NK-92 (cell line): ENCODE measurements around the gene ILK.

Source experiments
- DNase-seq: peaks from one replicate; lab custom pipeline; 2025; ENCODE audit not compliant: unreplicated experiment; lab: John Stamatoyannopoulos, UW

The ILK gene

DNA sequence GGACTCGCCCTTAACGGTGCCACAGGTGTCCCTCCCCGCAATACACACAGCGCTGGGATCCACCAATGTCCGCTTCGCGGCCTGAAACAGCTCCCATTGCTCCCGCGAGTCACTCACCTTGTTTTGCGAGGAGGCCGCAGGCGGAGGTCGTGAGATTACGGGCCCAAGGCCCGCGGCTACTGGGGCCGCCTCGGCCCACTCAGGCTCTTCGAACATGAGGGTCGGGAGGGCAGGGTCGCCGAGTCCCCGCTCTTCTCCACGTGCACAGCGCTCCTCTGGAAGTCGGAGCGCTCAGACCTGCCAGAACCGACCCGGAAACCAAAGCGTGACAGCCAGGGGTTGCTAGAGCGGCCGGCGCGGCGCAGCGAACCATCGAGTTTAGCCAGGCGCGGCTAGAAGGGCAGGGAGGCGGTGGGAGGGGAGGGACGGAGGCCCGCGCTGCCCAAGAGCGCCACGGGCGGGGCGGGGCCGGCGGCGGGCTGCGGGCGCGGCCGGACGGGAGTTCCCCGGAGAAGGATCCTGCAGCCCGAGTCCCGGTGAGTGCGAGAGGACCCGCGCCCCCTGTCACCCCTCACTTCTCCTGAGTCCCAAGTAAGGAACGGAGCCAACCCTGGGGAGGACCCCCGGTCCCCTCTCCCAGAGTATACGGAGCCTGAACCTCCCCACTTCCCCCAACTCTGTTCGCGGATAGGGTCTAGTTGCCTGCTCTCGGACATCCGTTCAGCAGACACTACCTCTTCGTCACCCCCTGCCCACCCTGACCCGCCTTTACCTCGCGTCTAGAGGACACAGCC is at the start of gene ILK, which contains the start of gene RRP8:
Gene ILK, plus strand, starts transcription at position 488 of the 794 bp plus-strand sequence. CDS start 498 bp downstream, outside the sequence.
Gene RRP8, minus strand, starts transcription at position 330 of the 794 bp plus-strand sequence. Its CDS starts 114 bp downstream, at position 216.
- no peak for DNase-seq

GRCh38 chr11:6554828-6555706 is 48.5 kb upstream of the ILK start:
- DNase-seq = no peak

- DNase-seq = no peak
Observed at GRCh38 chr11:6556139-6556949, 47.2 kb upstream of the ILK start.

- DNase-seq = no peak
Observed at GRCh38 chr11:6557063-6557462, 46.5 kb upstream of the ILK start.

DNA sequence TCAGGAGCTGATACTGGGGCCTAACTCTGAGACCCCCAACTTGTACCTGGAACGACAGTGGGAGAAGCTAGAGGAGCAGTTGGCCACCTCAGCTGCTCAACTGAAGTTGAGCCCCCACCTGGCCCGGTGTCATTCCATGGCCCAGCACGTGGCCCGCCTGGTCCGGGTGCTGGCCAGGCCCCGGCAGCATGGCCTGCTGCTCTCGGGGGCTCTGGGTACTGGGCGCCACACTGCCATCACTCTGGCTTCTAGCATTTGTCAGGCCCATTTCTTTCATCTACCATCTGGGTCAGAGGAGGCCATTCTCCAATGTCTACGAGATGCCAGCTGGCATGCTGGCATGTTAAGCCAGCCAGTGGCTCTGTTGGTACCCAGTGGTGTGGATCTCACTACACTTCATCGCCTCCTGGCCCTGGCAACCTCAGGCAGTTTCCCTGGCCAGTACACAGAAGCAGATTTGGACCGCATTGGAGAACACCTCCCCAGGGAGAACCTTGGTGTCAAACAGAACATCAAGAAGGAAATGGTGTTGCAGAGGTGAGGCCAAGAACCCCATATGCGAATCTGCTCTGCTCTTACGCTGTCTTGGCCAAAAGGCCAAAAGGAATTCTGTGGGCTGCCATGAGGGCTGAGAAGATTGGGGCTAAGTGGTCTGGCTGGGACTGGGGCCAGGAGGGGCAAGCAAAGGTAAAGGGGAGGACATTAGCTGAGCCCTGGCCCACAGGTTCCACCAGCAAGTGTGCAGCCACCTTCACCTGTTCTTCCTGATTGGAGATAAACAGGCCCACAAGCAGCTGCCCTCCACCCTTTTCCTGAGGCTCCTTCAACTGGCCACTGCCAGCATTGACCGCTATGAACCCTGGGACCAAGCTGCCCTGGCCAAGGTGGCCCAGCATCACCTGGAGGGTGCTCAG is 45.6 kb upstream of the ILK start:
- no peak for DNase-seq

- DNase-seq = no peak
Observed at GRCh38 chr11:6559369-6559768, 44.2 kb upstream of the ILK start.

GRCh38 chr11:6561288-6561687 is 42.3 kb upstream of the ILK start:
- DNase-seq = no peak

GRCh38 chr11:6563121-6563619 is 40.4 kb upstream of the ILK start:
- no peak for DNase-seq

- no peak for DNase-seq
Observed at GRCh38 chr11:6563667-6564066, 39.9 kb upstream of the ILK start.

DNA sequence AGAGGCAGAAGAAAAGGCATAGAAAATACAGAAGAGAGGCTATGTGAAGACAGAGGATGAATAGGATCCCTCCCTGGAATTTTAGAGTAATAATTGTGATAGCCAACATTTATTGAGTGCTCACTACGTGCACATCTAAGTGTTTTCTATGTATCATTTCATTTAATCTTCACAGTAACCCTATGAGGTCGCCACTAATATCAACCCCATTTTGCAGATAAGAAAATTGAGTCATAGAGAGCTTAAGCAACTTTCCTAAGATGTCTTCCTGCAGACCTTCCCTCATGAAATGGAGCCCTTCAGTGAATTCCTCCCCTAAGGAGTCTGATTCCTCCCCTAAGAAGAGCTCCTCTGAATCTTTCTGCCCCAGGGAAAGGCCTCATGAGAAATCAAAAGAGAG is 38.2 kb upstream of the ILK start:
- DNase-seq = no peak

DNA sequence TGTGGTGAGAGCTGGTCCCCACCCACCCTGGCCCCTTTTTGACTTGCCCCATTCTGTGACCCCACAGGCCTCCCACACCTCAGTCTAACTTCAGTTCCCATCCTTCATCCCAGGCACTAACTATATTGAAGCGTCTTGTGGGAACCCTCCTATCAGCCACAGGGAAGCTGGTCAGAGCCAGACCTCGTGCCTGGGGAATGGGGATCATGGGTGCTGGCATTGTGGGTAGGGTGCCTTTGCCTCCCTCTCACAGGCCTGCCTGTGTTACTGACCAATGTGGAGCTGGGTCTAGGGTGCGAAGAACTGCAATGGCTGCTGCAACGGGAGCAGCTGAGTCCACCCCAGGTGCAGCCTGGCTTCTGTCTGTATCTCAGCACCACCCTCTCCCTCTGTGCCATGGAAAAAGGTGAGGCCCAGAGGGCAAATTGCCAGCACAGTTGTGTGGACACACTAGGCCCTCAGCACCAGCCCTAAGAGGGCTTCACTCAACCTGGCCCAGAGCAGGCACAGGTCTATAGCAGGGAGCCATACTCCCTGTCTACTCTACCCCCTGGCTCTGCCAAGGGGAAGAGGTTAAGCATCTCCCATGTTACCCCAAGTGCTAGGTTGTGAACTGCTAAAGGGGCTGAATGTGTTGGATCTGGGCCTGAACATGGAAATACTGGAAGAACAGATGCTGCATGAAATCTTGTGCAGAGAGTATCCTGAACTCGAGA is 37.4 kb upstream of the ILK start:
- DNase-seq = no peak

DNA sequence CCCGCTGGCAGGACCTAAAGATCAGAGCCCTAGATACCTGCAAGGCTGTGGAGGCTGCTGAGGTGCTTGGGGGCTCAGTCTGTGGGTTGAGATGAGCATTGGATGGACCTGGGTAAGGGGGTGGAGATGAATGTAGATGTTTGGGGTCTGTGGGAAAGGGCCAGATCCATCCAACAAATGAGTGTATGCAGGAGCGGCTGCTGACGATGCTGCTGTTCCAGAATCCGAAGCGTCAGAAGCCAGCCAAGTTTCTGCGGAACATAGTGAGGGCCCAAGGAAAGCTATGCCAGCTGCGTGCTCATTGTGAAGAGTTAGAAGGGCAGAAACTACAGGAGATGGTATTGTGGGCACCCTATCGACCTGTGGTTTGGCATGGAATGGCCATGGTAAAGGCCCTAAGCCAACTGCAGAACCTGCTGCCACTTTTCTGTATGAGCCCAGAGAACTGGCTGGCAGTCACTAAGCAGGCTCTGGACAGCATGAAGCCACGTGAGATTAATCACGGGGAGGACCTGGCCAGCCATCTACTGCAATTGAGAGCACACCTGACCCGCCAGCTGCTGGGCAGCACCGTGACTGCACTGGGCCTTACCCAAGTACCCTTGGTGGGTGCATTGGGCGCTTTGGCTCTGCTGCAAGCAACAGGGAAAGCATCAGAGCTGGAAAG is 36.7 kb upstream of the ILK start:
- no peak for DNase-seq

DNA sequence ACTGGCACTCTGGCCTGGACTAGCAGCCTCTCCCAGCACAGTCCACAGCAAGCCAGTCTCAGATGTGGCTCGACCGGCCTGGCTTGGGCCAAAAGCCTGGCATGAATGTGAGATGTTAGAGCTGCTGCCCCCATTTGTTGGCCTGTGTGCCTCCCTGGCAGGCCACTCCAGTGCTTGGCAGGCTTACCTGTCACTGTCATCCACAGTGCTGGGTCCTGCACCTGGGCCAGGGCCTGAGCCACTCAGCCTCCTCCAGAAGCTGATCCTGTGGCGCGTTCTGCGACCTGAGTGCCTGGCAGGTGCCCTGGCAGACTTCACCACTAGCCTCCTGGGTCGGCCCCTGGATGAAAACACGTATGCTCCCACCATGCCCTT is 36.2 kb upstream of the ILK start:
- no peak for DNase-seq

DNA sequence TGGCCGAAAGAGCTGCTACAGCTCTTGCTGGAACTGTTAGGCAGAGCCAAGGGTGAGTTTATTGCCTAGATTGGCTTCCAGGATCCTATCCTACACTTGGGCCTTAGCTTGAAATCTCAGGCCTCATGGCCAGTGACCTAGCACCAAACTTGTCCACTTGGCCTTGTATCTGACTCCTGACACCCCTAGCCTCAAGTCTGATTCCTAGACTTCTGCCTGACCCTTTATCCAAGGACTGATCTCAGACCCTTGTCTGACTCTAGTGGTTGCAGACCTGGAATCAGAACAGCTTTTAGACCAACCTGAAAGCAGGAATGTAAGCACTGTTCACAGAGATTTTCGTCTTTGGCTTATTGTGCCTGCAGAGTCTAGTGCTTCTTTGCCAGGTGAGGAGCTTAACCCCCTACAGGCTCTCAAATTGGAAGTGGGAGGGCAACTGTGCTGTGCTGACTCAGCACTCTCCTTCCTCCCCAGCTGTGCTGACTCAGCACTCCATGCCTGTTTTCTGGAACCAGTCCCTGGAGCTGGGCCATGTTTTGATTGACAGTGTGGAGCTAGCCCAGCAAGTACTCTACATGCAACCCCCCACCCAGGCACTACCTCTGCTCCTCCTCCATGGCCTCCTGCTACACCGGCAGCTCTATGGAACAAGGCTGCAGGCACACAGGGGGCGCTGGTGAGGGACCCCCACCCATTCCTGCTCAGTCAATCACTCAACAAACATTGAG is 35.2 kb upstream of the ILK start:
- no peak for DNase-seq

DNA sequence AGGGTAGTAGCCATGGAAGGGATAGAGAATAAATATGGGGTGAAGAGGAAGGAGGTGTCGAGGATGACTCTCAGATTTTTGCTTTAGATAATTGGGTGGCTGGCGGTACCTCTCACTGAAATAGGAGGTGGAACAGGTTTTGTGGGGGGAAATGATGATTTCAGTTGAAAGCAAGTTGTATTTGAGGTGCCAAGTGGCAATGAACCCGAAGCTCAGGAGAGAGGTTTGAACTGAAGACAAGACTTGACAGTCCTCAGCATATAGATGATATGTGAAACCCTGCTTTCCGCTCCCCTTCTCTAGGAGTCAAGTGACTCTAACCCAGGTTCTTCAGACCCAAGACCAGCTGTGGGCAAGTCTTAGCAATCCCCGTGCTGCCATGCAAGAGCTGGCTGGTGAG is 33.9 kb upstream of the ILK start:
- DNase-seq = no peak

- no peak for DNase-seq
Observed at GRCh38 chr11:6570691-6571427, 32.7 kb upstream of the ILK start.

DNA sequence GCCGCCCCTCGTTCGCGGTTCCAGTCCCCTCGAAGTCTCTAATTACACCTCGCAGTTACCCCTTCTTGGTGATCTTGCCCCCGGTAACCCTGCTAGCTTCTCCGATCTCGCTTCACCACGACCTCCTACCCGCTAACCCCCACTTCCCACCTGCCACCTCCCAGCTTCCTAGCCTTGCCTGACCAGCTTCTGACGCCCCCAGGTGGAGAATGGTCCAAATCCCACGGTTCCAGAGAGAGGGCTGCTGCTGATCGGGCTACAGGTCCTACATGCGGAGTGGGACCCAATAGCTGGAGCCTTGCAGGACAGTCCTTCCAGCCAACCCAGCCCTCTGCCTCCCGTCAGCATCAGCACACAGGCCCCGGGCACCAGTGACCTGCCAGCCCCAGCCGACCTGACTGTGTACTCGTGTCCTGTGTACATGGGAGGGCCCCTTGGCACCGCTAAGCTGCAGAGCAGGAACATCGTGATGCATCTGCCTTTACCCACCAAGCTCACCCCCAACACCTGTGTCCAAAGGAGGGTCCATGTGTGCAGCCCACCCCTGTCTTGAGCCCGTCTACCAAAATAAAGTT is 32.1 kb upstream of the ILK start:
- DNase-seq = no peak
